GM12878 (cell line): ENCODE measurements around the gene KCNIP3. TPM values are rescaled to one million over a fixed set of nuclear protein-coding genes. Genes with fewer than 3 reads are reported as not detected.

Experiments used
- ATAC-seq: fragments of 200-7000 bp; cut with Tn5 transposase; 3 replicates; pipeline ENCODE4 v1.9.1; 2020; ENCODE audit warnings: mild to moderate bottlenecking, moderate library complexity
- BruUV-seq: library from RNA; stranded (reverse); fragments of 400-500 nt; replicated peaks from 2 replicates; lab custom pipeline; 2021; lab: Mats Ljungman, UMichigan
- CTCF ChIA-PET: fragments of 300-600 bp; sonication (Branson Sonifier 250); formaldehyde crosslinking; extraction: SDS; loops from one replicate; lab custom pipeline; 2021; ENCODE audit warnings: inconsistent platforms; lab: Yijun Ruan, JAX
- POLR2A ChIA-PET: fragments of 350-600 bp; formaldehyde crosslinking; extraction: SDS; loops from one replicate; lab custom pipeline; 2021; ENCODE audit warnings: inconsistent platforms; lab: Charles Lee
- RAD21 ChIA-PET: fragments of 300-600 bp; sonication (Branson Sonifier 250); formaldehyde crosslinking; loops from one replicate; lab custom pipeline; 2023; ENCODE audit warnings: antibody characterized with exemption; ENCODE audit not compliant: unreplicated experiment; lab: Charles Lee
- SMC1A ChIA-PET: fragments of 300-600 bp; sonication (Branson Sonifier 250); formaldehyde crosslinking; loops from one replicate; lab custom pipeline; 2023; ENCODE audit not compliant: unreplicated experiment, uncharacterized antibody; lab: Charles Lee
- DNase-seq: peaks from one replicate; pipeline ENCODE4 v3.0.0-alpha.2; 2011; ENCODE audit warnings: low read depth, low spot score
- FAIRE-seq: peaks from 3 replicates; lab custom pipeline; 2011; peaks lifted over from hg19 to GRCh38; lab: Jason Lieb, UNC
- H2AFZ ChIP-seq: 2 replicates; pipeline ENCODE4 v1.6.0; 2011; ENCODE audit warnings: low read depth, low read length, control low read depth; ENCODE audit not compliant: control insufficient read depth
- H3K27ac ChIP-seq: 2 replicates; pipeline ENCODE4 v1.5.1; 2011; ENCODE audit warnings: control low read depth; ENCODE audit not compliant: control insufficient read depth, insufficient read depth
- H3K27me3 ChIP-seq, 2 experiments: replicated peaks in 1 of 2; 2 replicates each; pipeline versions ENCODE4 v1.6.0 to v1.6.1; 2011; ENCODE audit warnings: low read length in 1 of 2; ENCODE audit not compliant: control insufficient read depth in 2 of 2, insufficient read depth in 2 of 2
- H3K36me3 ChIP-seq, 2 experiments: 2 replicates each; pipeline ENCODE4 v1.5.1; 2011; ENCODE audit warnings: low read length in 1 of 2; ENCODE audit not compliant: control insufficient read depth in 2 of 2, insufficient read depth in 2 of 2
- H3K4me1 ChIP-seq: 2 replicates; pipeline ENCODE4 v1.6.1; 2011; ENCODE audit warnings: mild to moderate bottlenecking, low read length, moderate library complexity, mixed read lengths; ENCODE audit not compliant: control insufficient read depth, insufficient read depth
- H3K4me2 ChIP-seq: 2 replicates; pipeline ENCODE4 v1.6.0; 2011; ENCODE audit warnings: control low read depth; ENCODE audit not compliant: control insufficient read depth, insufficient read depth
- H3K4me3 ChIP-seq: fragments of 200-600 bp; sonication (generic); 2 replicates; pipeline ENCODE4 v1.5.1; 2016
- H3K79me2 ChIP-seq: 2 replicates; pipeline ENCODE4 v1.6.0; 2011; ENCODE audit warnings: low read length; ENCODE audit not compliant: control insufficient read depth, insufficient read depth
- H3K9ac ChIP-seq: 2 replicates; pipeline ENCODE4 v1.8.0; 2011; ENCODE audit warnings: low read length, control low read depth, mixed read lengths; ENCODE audit not compliant: control insufficient read depth, insufficient read depth
- H3K9me3 ChIP-seq: replicated peaks from 3 replicates; pipeline ENCODE4 v1.5.1; 2011; ENCODE audit warnings: mild to moderate bottlenecking, low read length; ENCODE audit not compliant: control insufficient read depth, insufficient read depth
- H4K20me1 ChIP-seq: 2 replicates; pipeline ENCODE4 v1.6.0; 2011; ENCODE audit not compliant: control insufficient read depth, insufficient read depth
- ATF7 ChIP-seq: fragments of 450-650 bp; IDR thresholded peaks from 2 replicates; pipeline ENCODE4 v1.6.1; 2016; ENCODE audit warnings: low read depth, mild to moderate bottlenecking
- CBX5 ChIP-seq: sonication (generic); IDR thresholded peaks from 2 replicates; pipeline ENCODE4 v1.6.1; 2016; ENCODE audit warnings: low read depth, moderate library complexity, mild to moderate bottlenecking, inconsistent platforms
- NR2C1 ChIP-seq: fragments of 450-650 bp; IDR thresholded peaks from 2 replicates; pipeline ENCODE4 v1.6.1; 2017; ENCODE audit warnings: antibody characterized with exemption, mild to moderate bottlenecking, moderate library complexity
- POLR2AphosphoS5 ChIP-seq: IDR thresholded peaks from 2 replicates; pipeline ENCODE4 v1.6.1; 2011; ENCODE audit warnings: mild to moderate bottlenecking, low read length, inconsistent platforms
- POU2F2 ChIP-seq: IDR thresholded peaks from 3 replicates; pipeline ENCODE4 v1.6.1; 2011; ENCODE audit warnings: low read depth, mild to moderate bottlenecking, low read length, borderline replicate concordance
- RELA ChIP-seq: fragments of 450-650 bp; IDR thresholded peaks from 2 replicates; pipeline ENCODE4 v1.8.0; 2014; ENCODE audit warnings: borderline replicate concordance; ENCODE audit not compliant: partially characterized antibody
- SMAD1 ChIP-seq: fragments of 450-650 bp; IDR thresholded peaks from 2 replicates; pipeline ENCODE4 v1.6.1; 2018; ENCODE audit warnings: mild to moderate bottlenecking, low read depth; ENCODE audit not compliant: partially characterized antibody
- TARDBP ChIP-seq: IDR thresholded peaks from 2 replicates; pipeline ENCODE4 v1.6.1; 2016; ENCODE audit warnings: borderline replicate concordance
- WGBS: methylation state at CpG from one replicate; pipeline ENCODE4 v1.1.6; 2016; ENCODE audit warnings: low lambda C conversion rate; ENCODE audit not compliant: insufficient replicate concordance, insufficient coverage; ENCODE audit errors: missing lambda C conversion rate; 5-methylcytosine and 5-hydroxymethylcytosine counted together
- in situ Hi-C: fragments of 300-500 bp; cut with MboI; formaldehyde crosslinking; loops from 9 replicates; pipeline ENCODE4 v1.14.3; 2018; ENCODE audit warnings: mixed read lengths
- intact Hi-C: fragments of 100-400 bp; cut with micrococcal nuclease; formaldehyde crosslinking; loops from one replicate; pipeline ENCODE4 v1.14.2; 2022; ENCODE audit not compliant: unreplicated experiment
- polyA plus RNA-seq, 11 experiments: library from polyadenylated mRNA; depleted of rRNA in 4 of 11; unstranded in 6 of 11; stranded (reverse) in 5 of 11; fragments of >200 nt; fragmentation: Nextera tagmentation in 4 of 11; fragmentation: Illumina TruSeq in 1 of 11; extraction: Ambion mirVana in 4 of 11; extraction: Trizol in 1 of 11; gene quantifications; 1 replicate in 1 of 11; 2 replicates in 10 of 11; pipeline versions ENCODE4 v1.2.1 to v1.2.3, GENCODE V29; 2011 to 2016; ENCODE audit warnings: inconsistent platforms in 2 of 11, missing spikeins in 2 of 11, low read depth in 1 of 11
- total RNA-seq, 4 experiments: library from RNA; depleted of rRNA in 3 of 4; stranded (reverse); fragments of >200 nt in 3 of 4; fragmentation: Illumina TruSeq in 1 of 4; extraction: Trizol in 1 of 4; gene quantifications; 2 replicates each; pipeline versions ENCODE4 v1.2.1 to v1.2.3, GENCODE V29; 2013 to 2021
- TF ChIP-seq, protein P1 (sequence below): fragments of 150-350 bp; IDR thresholded peaks from 2 replicates; pipeline ENCODE4 v1.6.1; 2014; ENCODE audit warnings: mild to moderate bottlenecking, low read depth, low read length

Gene KCNIP3
- total and polyA plus RNA-seq, 10 of the 15 experiments (the other 5 are each of a cell fraction or from before 2014, with no cell fraction given), result not detected

DNA sequence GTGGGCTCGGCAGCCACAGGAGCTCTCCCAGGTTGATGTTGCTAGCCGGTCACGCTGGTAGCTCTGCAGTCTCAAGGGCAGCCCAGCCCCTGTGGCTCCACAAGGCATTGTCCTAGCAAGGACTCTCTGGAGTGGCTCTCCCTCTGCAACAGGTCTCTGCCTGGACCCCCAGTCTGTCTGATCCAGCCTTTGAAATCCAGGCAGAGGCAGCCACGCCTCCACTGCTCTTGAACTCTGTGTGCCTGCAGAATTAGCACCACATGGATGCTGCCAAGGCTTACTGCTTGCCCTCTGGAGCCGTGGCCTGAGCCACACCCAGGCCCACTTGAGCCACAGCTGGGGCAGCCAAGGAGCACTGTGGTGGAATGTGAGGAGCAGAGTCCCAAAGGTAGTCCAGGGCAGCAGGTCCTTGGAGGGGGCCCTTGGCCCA lies 62.4 kb downstream of the KCNIP3 start:
- in situ Hi-C loops, result no loop called here
- ChIA-PET CTCF (interaction anchor here (0.7 to 1.1 kb wide), 2 partner anchors 30 to 113 kb away, joined by 3 to 4 read pairs; no protein-coding TSS in a partner anchor), RAD21 (no interaction called here), POLR2A (no interaction called here), SMC1A (interaction anchor here (1.0 kb wide), 1 partner anchor 12 kb away, joined by 3 read pairs; no protein-coding TSS in a partner anchor)
- ATAC-seq (no peak), FAIRE-seq (no peak), DNase-seq (no peak)
- H3K4me3 ChIP-seq, result no peak overlapping the region
- H2AFZ ChIP-seq, result no peak overlapping the region
- no peak overlapping the region for H3K27ac ChIP-seq
- H3K9me3 ChIP-seq, result no peaks in the 10 kb centered on the region
- intact Hi-C loops, result no loop called here
- H3K4me2 ChIP-seq, result no peak overlapping the region
- H3K4me1 ChIP-seq, result no peaks in the 10 kb centered on the region
- H3K27me3 ChIP-seq, result no peaks in the 10 kb centered on the region; a peak in 2 of 4 replicates
- H3K9ac ChIP-seq, result no peak overlapping the region
- BruUV-seq, result no TSS peak
- no peaks in the 10 kb centered on the region for H3K79me2 ChIP-seq
- TF ChIP-seq ATF7, result no peak
- no peak for TF ChIP-seq POU2F2
- TF ChIP-seq TARDBP, result no peak
- no peak for TF ChIP-seq SMAD1
- TF ChIP-seq POLR2AphosphoS5, result no peak
- TF ChIP-seq, protein P1, sequence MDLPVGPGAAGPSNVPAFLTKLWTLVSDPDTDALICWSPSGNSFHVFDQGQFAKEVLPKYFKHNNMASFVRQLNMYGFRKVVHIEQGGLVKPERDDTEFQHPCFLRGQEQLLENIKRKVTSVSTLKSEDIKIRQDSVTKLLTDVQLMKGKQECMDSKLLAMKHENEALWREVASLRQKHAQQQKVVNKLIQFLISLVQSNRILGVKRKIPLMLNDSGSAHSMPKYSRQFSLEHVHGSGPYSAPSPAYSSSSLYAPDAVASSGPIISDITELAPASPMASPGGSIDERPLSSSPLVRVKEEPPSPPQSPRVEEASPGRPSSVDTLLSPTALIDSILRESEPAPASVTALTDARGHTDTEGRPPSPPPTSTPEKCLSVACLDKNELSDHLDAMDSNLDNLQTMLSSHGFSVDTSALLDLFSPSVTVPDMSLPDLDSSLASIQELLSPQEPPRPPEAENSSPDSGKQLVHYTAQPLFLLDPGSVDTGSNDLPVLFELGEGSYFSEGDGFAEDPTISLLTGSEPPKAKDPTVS, result no peak
- no peak for TF ChIP-seq NR2C1
- TF ChIP-seq RELA, result no peak
- no peak for TF ChIP-seq CBX5
- no peaks in the 10 kb centered on the region for H4K20me1 ChIP-seq
- 20% methylated on average over 5 of the region's 5 CpGs for WGBS
- no peaks in the 10 kb centered on the region for H3K36me3 ChIP-seq
